KMS-11 (cell line): ENCODE results near the gene MAP3K2.

Experiments used
- H2AFZ ChIP-seq: fragments of 200-600 bp; sonication (generic); 2 replicates; pipeline ENCODE4 v1.6.1; 2016; ENCODE audit warnings: antibody characterized with exemption, mixed run types, low read depth
- H3K27ac ChIP-seq: fragments of 200-600 bp; sonication (generic); 2 replicates; pipeline ENCODE4 v1.6.1; 2016; ENCODE audit warnings: mild to moderate bottlenecking, mixed run types
- H3K27me3 ChIP-seq: fragments of 200-600 bp; sonication (generic); 2 replicates; pipeline ENCODE4 v1.6.1; 2017; ENCODE audit warnings: mild to moderate bottlenecking, low read depth, mixed run types, moderate library complexity; ENCODE audit not compliant: insufficient read depth
- H3K36me3 ChIP-seq: fragments of 200-600 bp; sonication (generic); 2 replicates; pipeline ENCODE4 v1.6.1; 2017; ENCODE audit warnings: mild to moderate bottlenecking, mixed run types; ENCODE audit not compliant: insufficient read depth
- H3K4me1 ChIP-seq: fragments of 200-600 bp; sonication (generic); 2 replicates; pipeline ENCODE4 v1.6.1; 2016; ENCODE audit warnings: mild to moderate bottlenecking, low read depth, mixed run types; ENCODE audit not compliant: poor library complexity, severe bottlenecking
- H3K4me2 ChIP-seq: fragments of 200-600 bp; sonication (generic); 2 replicates; pipeline ENCODE4 v1.7.0; 2016; ENCODE audit warnings: mild to moderate bottlenecking, mixed run types
- H3K4me3 ChIP-seq: fragments of 200-600 bp; sonication (generic); IDR thresholded peaks from 2 replicates; pipeline ENCODE4 v1.6.1; 2017; ENCODE audit warnings: low read depth, low read length, mixed read lengths; ENCODE audit not compliant: insufficient read depth
- H3K79me2 ChIP-seq: fragments of 200-600 bp; sonication (generic); 2 replicates; pipeline ENCODE4 v1.6.1; 2016; ENCODE audit warnings: low read depth, mixed run types; ENCODE audit not compliant: insufficient read depth
- H3K9ac ChIP-seq: fragments of 200-600 bp; sonication (generic); 2 replicates; pipeline ENCODE4 v1.6.1; 2016; ENCODE audit warnings: mild to moderate bottlenecking, mixed run types
- H4K20me1 ChIP-seq: fragments of 200-600 bp; sonication (generic); 2 replicates; pipeline ENCODE4 v1.6.1; 2016; ENCODE audit warnings: mild to moderate bottlenecking, mixed run types; ENCODE audit not compliant: insufficient read depth
- TF ChIP-seq, protein P1 (sequence below): fragments of 200-600 bp; sonication (generic); conservative IDR thresholded peaks from 2 replicates; pipeline ENCODE4 v1.6.1; 2017; ENCODE audit warnings: low read depth, mild to moderate bottlenecking, antibody characterized with exemption, low read length, moderate library complexity, mixed read lengths

MAP3K2 gene

DNA sequence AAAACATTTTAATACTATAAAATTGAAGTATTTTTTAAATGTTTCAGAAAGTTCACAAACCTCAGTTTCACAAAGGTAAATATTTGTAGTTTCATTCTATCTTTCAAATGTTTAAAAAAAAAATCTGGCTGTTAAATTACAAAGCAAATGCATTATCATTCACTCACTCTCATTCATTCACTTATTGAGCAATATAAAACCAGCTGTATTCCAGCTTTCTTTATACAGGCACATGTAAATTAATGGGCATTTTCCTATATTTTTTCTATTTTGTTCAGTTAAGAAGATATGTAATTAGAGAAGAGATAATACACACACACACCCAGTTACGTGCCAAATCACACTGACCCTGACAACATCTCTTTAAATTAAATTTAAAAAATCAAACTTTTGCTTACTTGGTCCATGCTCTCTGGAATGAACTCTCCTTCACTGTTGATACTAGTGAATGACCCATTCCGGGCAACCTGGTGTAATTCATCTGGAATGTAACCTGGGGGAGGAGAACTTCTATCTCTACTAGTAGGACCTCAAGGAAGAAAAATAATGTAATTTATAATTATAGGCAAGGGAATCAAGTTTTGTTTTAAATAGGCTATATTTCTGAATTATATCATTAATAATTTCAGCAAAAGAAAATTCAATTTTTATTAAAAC is 61.4 kb downstream of the MAP3K2 start:
- H3K79me2 ChIP-seq = no peaks in the 10 kb centered on the region
- TF ChIP-seq, protein P1, sequence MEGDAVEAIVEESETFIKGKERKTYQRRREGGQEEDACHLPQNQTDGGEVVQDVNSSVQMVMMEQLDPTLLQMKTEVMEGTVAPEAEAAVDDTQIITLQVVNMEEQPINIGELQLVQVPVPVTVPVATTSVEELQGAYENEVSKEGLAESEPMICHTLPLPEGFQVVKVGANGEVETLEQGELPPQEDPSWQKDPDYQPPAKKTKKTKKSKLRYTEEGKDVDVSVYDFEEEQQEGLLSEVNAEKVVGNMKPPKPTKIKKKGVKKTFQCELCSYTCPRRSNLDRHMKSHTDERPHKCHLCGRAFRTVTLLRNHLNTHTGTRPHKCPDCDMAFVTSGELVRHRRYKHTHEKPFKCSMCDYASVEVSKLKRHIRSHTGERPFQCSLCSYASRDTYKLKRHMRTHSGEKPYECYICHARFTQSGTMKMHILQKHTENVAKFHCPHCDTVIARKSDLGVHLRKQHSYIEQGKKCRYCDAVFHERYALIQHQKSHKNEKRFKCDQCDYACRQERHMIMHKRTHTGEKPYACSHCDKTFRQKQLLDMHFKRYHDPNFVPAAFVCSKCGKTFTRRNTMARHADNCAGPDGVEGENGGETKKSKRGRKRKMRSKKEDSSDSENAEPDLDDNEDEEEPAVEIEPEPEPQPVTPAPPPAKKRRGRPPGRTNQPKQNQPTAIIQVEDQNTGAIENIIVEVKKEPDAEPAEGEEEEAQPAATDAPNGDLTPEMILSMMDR = no peak
- no peak overlapping the region for H2AFZ ChIP-seq
- H3K27me3 ChIP-seq = no peaks in the 10 kb centered on the region
- H3K36me3 ChIP-seq = no peaks in the 10 kb centered on the region
- no peak overlapping the region for H3K4me3 ChIP-seq
- no peak overlapping the region for H3K4me2 ChIP-seq
- no peak overlapping the region for H3K9ac ChIP-seq
- no peaks in the 10 kb centered on the region for H4K20me1 ChIP-seq
- H3K4me1 ChIP-seq = peaks cover 15% of the 10 kb centered on the region
- H3K27ac ChIP-seq = no peak overlapping the region

GRCh38 chr2:127324635-127325034 is 63.1 kb downstream of the MAP3K2 start:
- Histone ChIP-seq H3K36me3 (no peaks in the 10 kb centered on the region), H3K4me2 (no peak overlapping the region), H3K4me3 (no peak overlapping the region), H3K79me2 (no peaks in the 10 kb centered on the region), H3K9ac (no peak overlapping the region), H2AFZ (no peak overlapping the region), H4K20me1 (no peaks in the 10 kb centered on the region), H3K27ac (no peak overlapping the region), H3K4me1 (no peaks in the 10 kb centered on the region), H3K27me3 (no peaks in the 10 kb centered on the region)
- TF ChIP-seq, protein P1 = peak; percentile 28; the same call in 1 of the 2 replicates

DNA sequence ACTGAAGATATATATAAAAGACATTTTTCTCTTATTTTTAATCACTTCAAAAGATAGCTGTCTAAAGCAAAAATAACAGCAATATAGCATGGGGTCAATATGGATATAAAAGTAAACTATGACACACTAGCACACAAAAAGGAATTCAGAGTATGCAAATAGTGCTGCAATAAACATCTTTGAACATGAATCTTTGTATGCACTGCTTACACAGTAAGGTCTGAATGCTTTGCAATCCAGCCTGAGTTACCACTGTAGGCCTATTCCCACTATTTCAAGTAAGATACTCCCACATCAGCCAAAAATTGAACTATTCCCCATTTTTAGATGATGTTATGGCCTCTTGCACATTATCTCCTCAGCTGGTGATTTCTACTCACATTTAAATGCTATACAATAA is 66.5 kb downstream of the MAP3K2 start:
- Histone ChIP-seq H2AFZ (no peak overlapping the region), H3K79me2 (no peaks in the 10 kb centered on the region), H3K36me3 (no peaks in the 10 kb centered on the region), H3K27ac (no peak overlapping the region), H3K4me3 (no peak overlapping the region), H3K27me3 (no peaks in the 10 kb centered on the region), H3K9ac (no peak overlapping the region), H3K4me1 (no peaks in the 10 kb centered on the region), H3K4me2 (no peak overlapping the region), H4K20me1 (no peaks in the 10 kb centered on the region)
- TF ChIP-seq, protein P1 = no peak

- no peak overlapping the region for H3K27ac ChIP-seq
- no peak overlapping the region for H3K4me3 ChIP-seq
- no peaks in the 10 kb centered on the region for H3K79me2 ChIP-seq
- H3K4me2 ChIP-seq = no peak overlapping the region
- H2AFZ ChIP-seq = no peak overlapping the region
- TF ChIP-seq, protein P1 = no peak
- H4K20me1 ChIP-seq = no peaks in the 10 kb centered on the region
- H3K27me3 ChIP-seq = no peaks in the 10 kb centered on the region
- H3K4me1 ChIP-seq = no peaks in the 10 kb centered on the region
- no peak overlapping the region for H3K9ac ChIP-seq
- no peaks in the 10 kb centered on the region for H3K36me3 ChIP-seq
Measured at GRCh38 chr2:127320586-127321275, 67.0 kb downstream of the MAP3K2 start.
